HG03025 (cell line): ENCODE data around the gene PALB2.
A peak's percentile ranks its signal among the peaks of the same experiment; 100 is the strongest.

Experiments
- ATAC-seq: cut with Tn5 transposase; IDR thresholded peaks from one replicate; pipeline ENCODE4 v1.9.1; 2021; ENCODE audit warnings: mild to moderate bottlenecking, moderate library complexity; ENCODE audit not compliant: unreplicated experiment, low FRiP score

The PALB2 gene

GRCh38 chr16:23640931-23641765, at the start of gene PALB2, which contains the start of gene DCTN5:
PALB2 (minus strand) TSS chr16:23641310; CDS start chr16:23641157, 153 bp downstream.
DCTN5 (plus strand) TSS chr16:23641466; CDS start chr16:23641543, 77 bp downstream.
- ATAC-seq, result peak; percentile 95

GRCh38 chr16:23689442-23690187, 48.5 kb upstream of the PALB2 start:
- no peak for ATAC-seq

GRCh38 chr16:23687034-23687808, 46.1 kb upstream of the PALB2 start:
- ATAC-seq, result no peak

GRCh38 chr16:23683487-23683886, 42.4 kb upstream of the PALB2 start:
- no peak for ATAC-seq

GRCh38 chr16:23682181-23682580, 41.1 kb upstream of the PALB2 start:
- no peak for ATAC-seq

- ATAC-seq, result no peak
These were observed 38.9 kb upstream of the PALB2 start for GRCh38 chr16:23679986-23680336.

- ATAC-seq, result no peak
These were observed 38.3 kb upstream of the PALB2 start for GRCh38 chr16:23679274-23679985.

GRCh38 chr16:23678430-23679273, 37.5 kb upstream of the PALB2 start, which contains the start of gene PLK1:
PLK1 (plus strand) TSS chr16:23678889; CDS start chr16:23678933, 44 bp downstream.
- ATAC-seq, result peak; percentile 83

GRCh38 chr16:23676924-23677480, 35.9 kb upstream of the PALB2 start:
- ATAC-seq, result no peak

- ATAC-seq, result no peak
These were observed 33.0 kb upstream of the PALB2 start for GRCh38 chr16:23673971-23674614.

- peak; percentile 70 for ATAC-seq
These were observed 29.1 kb upstream of the PALB2 start for GRCh38 chr16:23670137-23670776.

GRCh38 chr16:23668873-23669272, 27.8 kb upstream of the PALB2 start:
- no peak for ATAC-seq

- ATAC-seq, result no peak
These were observed 27.1 kb upstream of the PALB2 start for GRCh38 chr16:23668225-23668624.

- no peak for ATAC-seq
These were observed 26.2 kb upstream of the PALB2 start for GRCh38 chr16:23667355-23667659.

GRCh38 chr16:23666571-23667354, 25.7 kb upstream of the PALB2 start:
- ATAC-seq, result no peak

- no peak for ATAC-seq
These were observed 22.8 kb upstream of the PALB2 start for GRCh38 chr16:23663918-23664317.

- no peak for ATAC-seq
These were observed 10.9 kb upstream of the PALB2 start for GRCh38 chr16:23651943-23652468.
